Measurements from ENCODE around the gene CNTNAP2.

GRCh38 chr7:147474862-147475261 is 1358.3 kb downstream of the CNTNAP2 start:
- TF ChIP-seq CTCF (IDR thresholded peaks at IDR 0.05 in 4 of 5, conservative IDR thresholded peaks at IDR 0.05 in 1 of 5) = no peak
- TF ChIP-seq POLR2A (IDR thresholded peaks at IDR 0.05) = no peak

All from gastrocnemius medialis (tissue), 4 donors.